ENCODE measurements around the gene NPRL2.

DNA sequence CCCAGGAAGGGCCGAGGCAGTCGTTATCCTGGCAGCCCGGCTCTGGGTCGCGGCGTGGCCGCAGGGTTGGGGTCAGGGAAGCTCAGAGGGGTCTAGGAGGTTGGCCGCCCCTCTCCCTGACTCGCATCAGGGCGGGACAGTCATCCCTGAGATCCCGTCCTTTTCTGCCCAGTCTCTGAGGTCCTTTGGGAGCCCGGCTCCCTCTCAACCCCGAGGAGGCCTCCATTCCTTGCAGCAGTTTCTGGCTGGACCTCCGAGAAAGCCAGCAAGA is 28.5 kb downstream of the NPRL2 start:
- no peak for TF ChIP-seq CTCF (IDR thresholded peaks at IDR 0.05; ENCODE audit: insufficient read depth, low read length, poor library complexity, severe bottlenecking)
- no peak for TF ChIP-seq EZH2phosphoT487 (conservative IDR thresholded peaks at IDR 0.05; ENCODE audit: low read length)

All from SU-DHL-6 (cell line).